SK-N-MC (cell line): ENCODE results near the gene AUNIP.

Experiments used
- DNase-seq: peaks from one replicate; pipeline ENCODE4 v3.0.0-alpha.2; 2011; ENCODE audit warnings: low read depth, low spot score
- H3K27ac ChIP-seq: fragments of 200-600 bp; sonication (generic); 2 replicates; pipeline ENCODE4 v1.5.1; 2016; ENCODE audit warnings: mixed run types
- H3K36me3 ChIP-seq: fragments of 200-600 bp; sonication (generic); 2 replicates; pipeline ENCODE4 v1.6.1; 2017; ENCODE audit warnings: antibody characterized with exemption, low read length, mixed read lengths; ENCODE audit not compliant: insufficient read depth
- H3K4me3 ChIP-seq: fragments of 200-600 bp; sonication (generic); 2 replicates; pipeline ENCODE4 v1.5.1; 2016
- H3K9ac ChIP-seq: fragments of 200-600 bp; sonication (generic); 2 replicates; pipeline ENCODE4 v1.8.0; 2017; ENCODE audit warnings: mixed run types, mixed read lengths; ENCODE audit not compliant: insufficient read length
- H3K9me3 ChIP-seq: fragments of 200-600 bp; sonication (generic); 2 replicates; pipeline ENCODE4 v1.6.1; 2017; ENCODE audit warnings: low read depth, mild to moderate bottlenecking, antibody characterized with exemption, low read length, moderate library complexity, mixed read lengths
- EZH2 ChIP-seq: fragments of 200-600 bp; sonication (generic); IDR thresholded peaks from one replicate; pipeline ENCODE4 v1.6.1; 2017; ENCODE audit warnings: antibody characterized with exemption
- FOXP2 ChIP-seq: optimal IDR thresholded peaks from 2 replicates; pipeline ENCODE3; 2011; ENCODE audit warnings: mild to moderate bottlenecking, moderate library complexity; ENCODE audit not compliant: insufficient read depth; ENCODE audit errors: extremely low read length, control extremely low read depth
- POLR2AphosphoS5 ChIP-seq: IDR thresholded peaks from 2 replicates; pipeline ENCODE4 v1.6.1; 2012; ENCODE audit warnings: mild to moderate bottlenecking, low read depth, low read length, borderline replicate concordance

The AUNIP gene

GRCh38 chr1:25871704-25872494 is 12.6 kb upstream of the AUNIP start:
- Histone ChIP-seq H3K4me3 (no peak overlapping the region), H3K36me3 (no peaks in the 10 kb centered on the region), H3K9me3 (no peaks in the 10 kb centered on the region), H3K27ac (no peak overlapping the region), H3K9ac (no peak overlapping the region)
- no peak for TF ChIP-seq EZH2
- TF ChIP-seq FOXP2: no peak
- TF ChIP-seq POLR2AphosphoS5: no peak
- no peak for DNase-seq

- Histone ChIP-seq H3K4me3 (no peak overlapping the region), H3K27ac (no peak overlapping the region), H3K9ac (no peak overlapping the region), H3K36me3 (no peaks in the 10 kb centered on the region), H3K9me3 (no peaks in the 10 kb centered on the region)
- TF ChIP-seq EZH2 (no peak), POLR2AphosphoS5 (no peak), FOXP2 (no peak)
- DNase-seq: no peak
These were observed 11.9 kb upstream of the AUNIP start for GRCh38 chr1:25871086-25871703.

- no peak for DNase-seq
- no peak overlapping the region for H3K27ac ChIP-seq
- no peak for TF ChIP-seq POLR2AphosphoS5
- no peak for TF ChIP-seq EZH2
- TF ChIP-seq FOXP2: no peak
- no peaks in the 10 kb centered on the region for H3K9me3 ChIP-seq
- H3K9ac ChIP-seq: no peak overlapping the region
- H3K4me3 ChIP-seq: no peak overlapping the region
- H3K36me3 ChIP-seq: no peaks in the 10 kb centered on the region
These were observed 11.4 kb upstream of the AUNIP start for GRCh38 chr1:25870614-25871013.

- Histone ChIP-seq H3K4me3 (no peak overlapping the region), H3K36me3 (no peaks in the 10 kb centered on the region), H3K27ac (no peak overlapping the region), H3K9ac (no peak overlapping the region), H3K9me3 (no peaks in the 10 kb centered on the region)
- DNase-seq: no peak
- TF ChIP-seq FOXP2 (no peak), EZH2 (no peak), POLR2AphosphoS5 (no peak)
These were observed 10.8 kb upstream of the AUNIP start for GRCh38 chr1:25869909-25870606.

GRCh38 chr1:25867210-25867991 is 8.1 kb upstream of the AUNIP start:
- Histone ChIP-seq H3K9ac (no peak overlapping the region), H3K36me3 (no peaks in the 10 kb centered on the region), H3K4me3 (no peak overlapping the region), H3K27ac (no peak overlapping the region), H3K9me3 (no peaks in the 10 kb centered on the region)
- TF ChIP-seq POLR2AphosphoS5 (no peak), FOXP2 (no peak), EZH2 (no peak)
- DNase-seq: no peak

DNA sequence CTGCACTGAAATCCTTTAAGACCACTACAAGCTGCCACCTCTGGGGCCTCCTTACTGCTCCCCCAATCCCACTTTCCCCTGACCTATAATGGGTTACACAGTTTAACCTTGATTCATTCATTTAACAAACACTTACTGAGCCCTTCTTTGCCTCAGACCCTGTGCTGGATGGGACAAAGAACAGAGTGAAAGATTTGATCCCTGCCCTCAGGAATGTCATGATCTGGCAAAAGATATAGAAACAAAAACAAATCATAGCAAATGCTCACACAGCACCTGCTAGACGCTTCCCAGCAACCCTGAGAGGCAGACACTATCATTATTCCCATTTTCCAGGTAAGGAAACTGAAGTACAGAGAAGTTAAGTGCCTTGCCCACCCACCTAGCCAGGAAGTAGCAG is 7.0 kb upstream of the AUNIP start:
- Histone ChIP-seq H3K36me3 (no peaks in the 10 kb centered on the region), H3K27ac (no peak overlapping the region), H3K9ac (no peak overlapping the region), H3K4me3 (no peak overlapping the region), H3K9me3 (no peaks in the 10 kb centered on the region)
- TF ChIP-seq FOXP2 (no peak), POLR2AphosphoS5 (no peak), EZH2 (no peak)
- no peak for DNase-seq

DNA sequence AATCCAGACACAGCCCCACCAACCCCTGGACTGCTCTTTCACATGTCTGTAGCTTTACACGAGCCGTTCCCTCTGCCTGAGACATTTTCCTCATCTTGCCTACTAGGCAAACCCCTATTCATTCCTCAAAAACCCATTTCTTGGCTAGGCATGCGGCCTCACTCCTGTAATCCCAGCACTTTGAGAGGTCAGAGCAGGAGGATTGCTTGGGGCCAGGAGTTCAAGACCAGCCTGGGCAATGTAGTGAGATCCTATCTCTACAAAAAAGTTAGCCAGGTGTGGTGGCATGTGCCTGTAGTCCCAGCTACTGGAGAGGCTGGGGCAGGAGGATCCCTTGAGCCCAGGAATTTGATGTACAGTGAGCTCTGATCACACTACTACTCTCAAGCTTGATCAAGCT is 5.2 kb upstream of the AUNIP start:
- H3K36me3 ChIP-seq: no peaks in the 10 kb centered on the region
- H3K9me3 ChIP-seq: no peaks in the 10 kb centered on the region
- H3K4me3 ChIP-seq: no peak overlapping the region
- TF ChIP-seq POLR2AphosphoS5 (no peak), EZH2 (no peak), FOXP2 (no peak)
- H3K9ac ChIP-seq: no peak overlapping the region
- DNase-seq: no peak
- no peak overlapping the region for H3K27ac ChIP-seq

- H3K9me3 ChIP-seq: no peaks in the 10 kb centered on the region
- no peak overlapping the region for H3K27ac ChIP-seq
- no peak overlapping the region for H3K9ac ChIP-seq
- TF ChIP-seq FOXP2 (no peak), EZH2 (no peak), POLR2AphosphoS5 (no peak)
- no peak for DNase-seq
- no peak overlapping the region for H3K4me3 ChIP-seq
- no peaks in the 10 kb centered on the region for H3K36me3 ChIP-seq
These were observed 4.4 kb upstream of the AUNIP start for GRCh38 chr1:25863486-25864262.
